ENCODE results near the gene UBE4B.
"Not testable (repeated sequence)": the region's sequence is repeated elsewhere in the genome, so short reads cannot be mapped to it uniquely, and the experiment has no call there.

UBE4B gene

DNA sequence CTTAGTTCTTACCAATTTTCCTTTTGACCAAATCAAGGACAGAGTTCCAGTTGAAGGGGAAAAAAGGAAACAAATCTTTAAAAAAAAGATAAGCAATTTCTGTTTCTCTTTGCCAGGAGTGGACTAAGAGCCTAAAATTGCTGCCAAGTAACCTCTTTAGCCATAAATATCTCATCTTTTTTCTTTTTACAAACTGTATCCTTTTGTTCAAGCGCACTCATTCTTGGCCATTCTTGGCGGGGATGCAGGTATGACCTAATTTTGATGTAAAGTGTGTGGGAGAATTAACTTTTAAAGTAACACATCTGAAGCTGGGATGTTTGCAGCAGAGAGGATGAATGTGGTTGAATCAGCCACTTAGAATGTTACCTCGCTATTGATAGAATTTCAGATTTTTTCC is 164.2 kb downstream of the UBE4B start:
- TF ChIP-seq, protein P1, sequence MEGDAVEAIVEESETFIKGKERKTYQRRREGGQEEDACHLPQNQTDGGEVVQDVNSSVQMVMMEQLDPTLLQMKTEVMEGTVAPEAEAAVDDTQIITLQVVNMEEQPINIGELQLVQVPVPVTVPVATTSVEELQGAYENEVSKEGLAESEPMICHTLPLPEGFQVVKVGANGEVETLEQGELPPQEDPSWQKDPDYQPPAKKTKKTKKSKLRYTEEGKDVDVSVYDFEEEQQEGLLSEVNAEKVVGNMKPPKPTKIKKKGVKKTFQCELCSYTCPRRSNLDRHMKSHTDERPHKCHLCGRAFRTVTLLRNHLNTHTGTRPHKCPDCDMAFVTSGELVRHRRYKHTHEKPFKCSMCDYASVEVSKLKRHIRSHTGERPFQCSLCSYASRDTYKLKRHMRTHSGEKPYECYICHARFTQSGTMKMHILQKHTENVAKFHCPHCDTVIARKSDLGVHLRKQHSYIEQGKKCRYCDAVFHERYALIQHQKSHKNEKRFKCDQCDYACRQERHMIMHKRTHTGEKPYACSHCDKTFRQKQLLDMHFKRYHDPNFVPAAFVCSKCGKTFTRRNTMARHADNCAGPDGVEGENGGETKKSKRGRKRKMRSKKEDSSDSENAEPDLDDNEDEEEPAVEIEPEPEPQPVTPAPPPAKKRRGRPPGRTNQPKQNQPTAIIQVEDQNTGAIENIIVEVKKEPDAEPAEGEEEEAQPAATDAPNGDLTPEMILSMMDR (IDR thresholded peaks at IDR 0.05; ENCODE audit: low read depth, low read length) = no peak
- Histone ChIP-seq H3K27me3 (ENCODE audit: insufficient read depth, low read depth, severe bottlenecking) (no peaks in the 10 kb centered on the region), H3K9me3 (ENCODE audit: severe bottlenecking) (no peaks in the 10 kb centered on the region), H3K4me3 (ENCODE audit: low read depth, low read length) (no peak overlapping the region), H3K27ac (no peak overlapping the region), H3K36me3 (no peaks in the 10 kb centered on the region)
- no peak for DNase-seq

DNA sequence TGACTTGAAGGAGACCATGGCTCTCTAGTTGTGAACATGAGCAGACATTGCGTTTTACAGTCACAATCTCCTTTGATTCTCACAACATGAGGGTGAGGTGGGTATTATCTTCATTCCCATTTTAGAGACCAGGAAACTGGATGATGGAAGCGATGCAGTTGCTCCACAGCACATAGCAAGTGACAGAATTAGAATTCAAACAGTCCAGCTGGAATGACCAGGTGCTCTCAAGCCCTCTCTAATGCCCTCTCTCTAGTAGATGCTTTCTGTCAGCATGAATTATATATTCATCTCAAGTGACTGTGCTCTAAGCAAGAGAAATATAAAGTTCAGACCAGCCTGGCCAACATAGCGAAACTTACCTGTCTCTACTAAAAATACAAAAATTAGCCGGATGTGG is 167.9 kb downstream of the UBE4B start:
- TF ChIP-seq, protein P1 (IDR thresholded peaks at IDR 0.05; ENCODE audit: low read depth, low read length) = no peak
- Histone ChIP-seq H3K27ac (no peak overlapping the region), H3K4me3 (ENCODE audit: low read depth, low read length) (no peak overlapping the region), H3K9me3 (ENCODE audit: severe bottlenecking) (no peaks in the 10 kb centered on the region), H3K36me3 (no peaks in the 10 kb centered on the region), H3K27me3 (ENCODE audit: insufficient read depth, low read depth, severe bottlenecking) (no peaks in the 10 kb centered on the region)
- DNase-seq = no peak

DNA sequence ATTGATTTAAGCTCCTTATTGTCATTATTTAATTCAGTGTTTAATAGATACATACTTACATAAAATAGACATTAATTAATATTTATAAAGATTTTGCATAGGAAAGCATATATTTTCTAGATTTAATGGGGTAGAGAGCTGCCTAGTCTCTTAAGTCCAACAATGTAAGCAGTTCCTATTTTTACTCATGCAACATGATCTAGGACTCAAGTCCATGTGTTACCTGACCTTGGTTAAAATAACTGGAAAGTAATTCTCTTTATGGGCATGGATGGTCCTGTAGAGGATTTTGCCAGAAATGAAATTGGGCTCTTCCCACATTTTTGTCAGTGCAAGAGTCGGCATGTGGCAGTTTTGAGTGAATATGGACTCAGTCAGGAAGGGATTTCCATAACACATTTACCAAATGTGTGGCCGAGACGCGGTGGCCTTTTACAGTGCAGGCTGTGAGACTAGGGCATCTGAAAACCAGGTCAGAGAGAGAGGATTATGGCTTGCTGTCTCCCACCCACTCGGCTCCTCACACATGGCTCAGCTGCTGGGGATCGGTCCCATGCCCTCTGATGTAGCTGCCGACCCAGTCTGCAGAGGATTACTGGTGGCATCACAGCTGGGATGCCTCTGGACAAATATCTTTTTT is 171.4 kb downstream of the UBE4B start:
- TF ChIP-seq, protein P1 (IDR thresholded peaks at IDR 0.05; ENCODE audit: low read depth, low read length) = no peak
- H3K4me3 ChIP-seq (ENCODE audit: low read depth, low read length) = no peak overlapping the region
- no peaks in the 10 kb centered on the region for H3K9me3 ChIP-seq (ENCODE audit: severe bottlenecking)
- no peaks in the 10 kb centered on the region for H3K36me3 ChIP-seq
- DNase-seq = peak; percentile 57
- no peak overlapping the region for H3K27ac ChIP-seq
- no peaks in the 10 kb centered on the region for H3K27me3 ChIP-seq (ENCODE audit: insufficient read depth, low read depth, severe bottlenecking)

DNA sequence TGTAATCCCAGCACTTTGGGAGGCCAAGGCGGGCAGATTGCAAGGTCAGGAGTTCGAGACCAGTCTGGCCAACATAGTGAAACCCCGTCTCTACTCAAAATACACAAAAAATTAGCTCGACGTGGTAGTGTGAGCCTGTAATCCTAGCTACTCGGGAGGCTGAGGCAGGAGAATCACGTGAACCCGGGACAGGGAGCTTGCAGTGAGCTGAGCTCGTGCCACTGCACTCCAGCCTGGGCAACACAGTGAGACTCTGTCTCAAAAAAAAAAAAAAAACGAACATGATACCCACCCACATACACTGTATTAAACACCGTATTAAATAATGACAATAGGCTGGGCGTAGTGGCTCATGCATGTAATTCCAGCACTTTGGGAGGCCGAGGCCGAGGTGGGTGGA is 172.4 kb downstream of the UBE4B start:
- not testable (repeated sequence) for H3K4me3 ChIP-seq (ENCODE audit: low read depth, low read length); H3K36me3 ChIP-seq; H3K9me3 ChIP-seq (ENCODE audit: severe bottlenecking); H3K27ac ChIP-seq; H3K27me3 ChIP-seq (ENCODE audit: insufficient read depth, low read depth, severe bottlenecking); DNase-seq

DNA sequence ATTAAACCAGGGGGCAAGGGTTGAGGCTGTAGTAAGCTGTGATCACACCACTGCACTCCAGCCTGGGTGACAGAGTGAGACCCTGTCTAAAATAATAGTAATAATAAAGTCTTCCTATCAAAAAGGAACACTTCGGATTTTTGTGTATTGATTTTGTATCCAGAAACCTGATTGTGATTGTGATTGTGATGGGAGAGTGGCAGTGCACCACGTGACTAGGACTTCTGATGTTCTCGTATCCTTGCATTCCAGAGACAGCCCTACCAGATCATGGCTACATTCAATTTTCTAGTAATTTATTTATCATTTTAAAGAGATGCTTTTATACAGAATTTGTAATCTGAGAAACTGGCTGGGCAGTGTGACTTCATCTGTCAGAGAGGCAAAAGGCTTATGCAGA is 175.1 kb downstream of the UBE4B start:
- no peak overlapping the region for H3K27ac ChIP-seq
- no peak overlapping the region for H3K4me3 ChIP-seq (ENCODE audit: low read depth, low read length)
- H3K27me3 ChIP-seq (ENCODE audit: insufficient read depth, low read depth, severe bottlenecking) = no peaks in the 10 kb centered on the region
- H3K36me3 ChIP-seq = no peaks in the 10 kb centered on the region; the same call in 1 of the 2 replicates
- TF ChIP-seq, protein P1 (IDR thresholded peaks at IDR 0.05; ENCODE audit: low read depth, low read length) = no peak
- no peak for DNase-seq
- H3K9me3 ChIP-seq (ENCODE audit: severe bottlenecking) = no peaks in the 10 kb centered on the region

DNA sequence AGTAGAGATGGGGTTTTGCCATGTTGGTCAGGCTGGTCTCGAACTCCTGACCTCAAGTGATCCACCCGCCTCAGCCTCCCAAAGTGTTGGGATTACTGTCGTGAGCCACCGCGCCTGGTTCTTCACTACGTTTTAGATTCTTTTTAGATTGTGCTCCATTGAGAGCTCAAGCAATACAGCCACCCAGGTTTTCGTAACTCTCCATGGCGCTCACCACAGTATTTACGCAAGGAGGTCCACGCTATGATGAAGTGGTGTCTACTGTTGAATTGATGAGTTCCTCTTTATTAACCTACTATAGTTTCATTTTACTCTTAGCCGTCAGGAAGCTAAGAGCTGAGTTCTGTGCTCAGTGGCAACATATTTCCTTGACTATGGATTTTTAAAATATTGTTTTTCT is 175.8 kb downstream of the UBE4B start:
- Histone ChIP-seq H3K36me3 (no peaks in the 10 kb centered on the region; the same call in 1 of the 2 replicates), H3K9me3 (ENCODE audit: severe bottlenecking) (no peaks in the 10 kb centered on the region), H3K27me3 (ENCODE audit: insufficient read depth, low read depth, severe bottlenecking) (no peaks in the 10 kb centered on the region), H3K4me3 (ENCODE audit: low read depth, low read length) (no peak overlapping the region), H3K27ac (no peak overlapping the region)
- TF ChIP-seq, protein P1 (IDR thresholded peaks at IDR 0.05; ENCODE audit: low read depth, low read length) = no peak
- DNase-seq = no peak

Measured in WERI-Rb-1 (cell line).